Fibroblast of pulmonary artery (primary cell): ENCODE data around the gene VDR.

ENCODE experiments used
- DNase-seq: peaks from one replicate; pipeline ENCODE4 v3.0.0-alpha.2; 2010; ENCODE audit warnings: low read depth
- H3K4me3 ChIP-seq: replicated peaks from 2 replicates; pipeline ENCODE4 v1.5.1; 2011; ENCODE audit warnings: low read depth, mild to moderate bottlenecking, control low read depth, low read length, moderate library complexity
- TF ChIP-seq, protein P1 (sequence below): IDR thresholded peaks from 2 replicates; pipeline ENCODE4 v1.5.1; 2011; ENCODE audit warnings: mild to moderate bottlenecking, control low read depth, low read length, inconsistent platforms; ENCODE audit errors: missing control alignments

The VDR gene

DNA sequence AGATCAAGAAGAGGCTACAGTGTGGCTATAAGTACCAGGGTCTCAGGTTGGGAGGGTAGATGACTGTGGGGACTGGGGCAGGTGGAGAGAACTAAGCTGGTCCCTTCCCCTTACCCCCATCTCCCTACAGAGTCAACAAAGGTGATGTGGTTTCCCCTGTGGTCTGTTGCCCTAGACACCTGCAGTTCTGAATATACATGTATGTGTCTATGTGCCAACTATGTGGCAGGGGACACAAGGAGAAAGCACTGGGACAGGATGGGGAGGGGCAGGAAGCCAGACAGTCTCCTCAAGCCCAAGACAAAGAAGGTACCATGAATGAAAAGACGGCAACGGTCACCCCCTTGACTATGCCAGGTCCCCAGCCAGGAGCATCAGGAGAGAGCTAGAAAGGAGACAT lies 80.6 kb downstream of the VDR start:
- DNase-seq = no peak
- TF ChIP-seq, protein P1, sequence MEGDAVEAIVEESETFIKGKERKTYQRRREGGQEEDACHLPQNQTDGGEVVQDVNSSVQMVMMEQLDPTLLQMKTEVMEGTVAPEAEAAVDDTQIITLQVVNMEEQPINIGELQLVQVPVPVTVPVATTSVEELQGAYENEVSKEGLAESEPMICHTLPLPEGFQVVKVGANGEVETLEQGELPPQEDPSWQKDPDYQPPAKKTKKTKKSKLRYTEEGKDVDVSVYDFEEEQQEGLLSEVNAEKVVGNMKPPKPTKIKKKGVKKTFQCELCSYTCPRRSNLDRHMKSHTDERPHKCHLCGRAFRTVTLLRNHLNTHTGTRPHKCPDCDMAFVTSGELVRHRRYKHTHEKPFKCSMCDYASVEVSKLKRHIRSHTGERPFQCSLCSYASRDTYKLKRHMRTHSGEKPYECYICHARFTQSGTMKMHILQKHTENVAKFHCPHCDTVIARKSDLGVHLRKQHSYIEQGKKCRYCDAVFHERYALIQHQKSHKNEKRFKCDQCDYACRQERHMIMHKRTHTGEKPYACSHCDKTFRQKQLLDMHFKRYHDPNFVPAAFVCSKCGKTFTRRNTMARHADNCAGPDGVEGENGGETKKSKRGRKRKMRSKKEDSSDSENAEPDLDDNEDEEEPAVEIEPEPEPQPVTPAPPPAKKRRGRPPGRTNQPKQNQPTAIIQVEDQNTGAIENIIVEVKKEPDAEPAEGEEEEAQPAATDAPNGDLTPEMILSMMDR = no peak
- no peak overlapping the region for H3K4me3 ChIP-seq

DNA sequence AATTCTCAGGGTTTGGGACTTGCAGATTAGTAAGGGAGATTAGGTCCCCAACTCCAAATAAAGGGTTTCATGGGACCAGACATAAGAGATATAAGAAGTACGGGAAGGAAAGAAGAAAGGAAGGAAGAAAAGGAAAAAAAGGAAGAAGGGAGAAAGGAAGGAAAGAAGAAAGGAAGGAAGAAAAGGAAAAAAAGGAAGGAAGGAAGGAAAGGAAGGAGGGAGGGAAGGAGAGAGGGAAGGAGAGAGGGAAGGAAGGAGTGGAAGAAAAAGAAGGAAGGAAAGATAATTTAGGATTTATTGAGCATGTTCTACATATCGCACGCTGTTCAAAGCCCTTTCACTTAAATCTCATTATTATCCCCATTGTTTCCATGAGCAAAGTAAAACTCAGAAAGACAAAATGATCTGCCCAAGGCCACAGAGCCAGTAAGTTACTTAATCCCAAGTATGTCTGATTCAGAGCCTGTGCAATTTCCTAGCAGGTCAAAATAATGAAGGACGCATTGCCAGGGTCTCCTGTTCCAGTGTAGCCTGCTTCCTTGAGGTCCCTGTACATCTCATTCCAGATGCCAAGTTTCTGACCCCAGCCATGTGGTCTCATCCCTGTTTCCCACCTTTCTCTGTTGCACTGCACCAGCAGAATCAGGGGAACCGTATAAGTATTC lies 81.2 kb downstream of the VDR start:
- no peak overlapping the region for H3K4me3 ChIP-seq
- DNase-seq = peak; percentile 51
- TF ChIP-seq, protein P1 = no peak

DNA sequence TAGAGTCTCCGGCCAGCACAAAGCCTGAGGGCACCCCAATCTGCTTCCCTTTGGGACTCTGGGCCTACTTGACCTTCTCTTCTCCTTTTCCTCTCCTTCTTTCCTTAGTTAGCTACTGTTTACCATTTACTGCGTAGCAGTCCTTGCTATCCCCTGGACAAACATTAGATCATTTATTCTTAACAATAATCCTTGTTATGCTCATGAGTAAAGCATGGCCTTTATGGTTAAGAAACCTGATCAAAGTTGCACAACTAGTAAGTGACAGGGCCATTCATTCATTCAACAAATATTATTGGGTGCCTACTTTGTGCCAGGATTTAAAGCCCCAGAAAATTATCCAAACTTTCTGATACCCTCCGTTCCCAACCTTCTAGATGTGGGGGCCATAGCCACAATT lies 81.9 kb downstream of the VDR start:
- DNase-seq = no peak
- TF ChIP-seq, protein P1 = no peak
- H3K4me3 ChIP-seq = no peak overlapping the region

DNA sequence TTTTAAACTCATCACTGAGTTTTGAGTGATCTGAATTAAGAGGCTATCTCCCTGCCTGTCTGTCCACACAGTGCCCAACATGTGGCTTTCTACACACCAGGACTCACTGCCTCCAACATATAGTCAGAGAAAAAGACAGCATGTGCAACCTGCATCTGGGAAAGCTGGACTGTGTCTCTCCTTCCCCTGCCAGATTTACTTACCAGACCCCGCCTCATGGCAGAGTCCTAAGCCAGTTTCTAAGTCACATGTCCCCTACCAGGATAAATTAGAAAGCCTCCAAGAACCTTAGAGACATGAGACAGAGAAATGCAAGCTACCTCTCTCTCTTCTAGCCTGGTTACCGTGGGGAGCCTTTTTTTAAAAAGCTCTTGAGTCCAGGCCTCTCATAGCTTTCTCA lies 82.4 kb downstream of the VDR start:
- no peak for DNase-seq
- H3K4me3 ChIP-seq = no peak overlapping the region
- TF ChIP-seq, protein P1 = no peak

DNA sequence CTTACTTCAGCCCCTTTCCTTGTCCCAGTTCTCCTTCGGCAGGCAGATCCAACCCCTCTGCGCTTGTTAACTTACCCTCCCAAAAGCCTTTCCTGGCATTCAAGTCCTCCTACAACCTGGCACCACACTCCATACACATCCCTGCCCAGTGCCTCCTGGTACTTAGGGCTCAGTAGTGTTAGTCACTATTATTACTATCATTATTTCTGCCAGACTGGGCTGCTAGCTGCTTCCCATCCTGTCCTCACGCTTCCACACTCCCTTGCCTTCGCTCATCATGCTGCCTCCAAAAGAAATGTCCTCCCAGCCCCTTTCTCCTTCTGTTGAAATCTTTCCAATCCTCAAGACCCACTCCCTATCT lies 83.5 kb downstream of the VDR start:
- DNase-seq = no peak
- H3K4me3 ChIP-seq = no peak overlapping the region
- TF ChIP-seq, protein P1 = no peak

DNA sequence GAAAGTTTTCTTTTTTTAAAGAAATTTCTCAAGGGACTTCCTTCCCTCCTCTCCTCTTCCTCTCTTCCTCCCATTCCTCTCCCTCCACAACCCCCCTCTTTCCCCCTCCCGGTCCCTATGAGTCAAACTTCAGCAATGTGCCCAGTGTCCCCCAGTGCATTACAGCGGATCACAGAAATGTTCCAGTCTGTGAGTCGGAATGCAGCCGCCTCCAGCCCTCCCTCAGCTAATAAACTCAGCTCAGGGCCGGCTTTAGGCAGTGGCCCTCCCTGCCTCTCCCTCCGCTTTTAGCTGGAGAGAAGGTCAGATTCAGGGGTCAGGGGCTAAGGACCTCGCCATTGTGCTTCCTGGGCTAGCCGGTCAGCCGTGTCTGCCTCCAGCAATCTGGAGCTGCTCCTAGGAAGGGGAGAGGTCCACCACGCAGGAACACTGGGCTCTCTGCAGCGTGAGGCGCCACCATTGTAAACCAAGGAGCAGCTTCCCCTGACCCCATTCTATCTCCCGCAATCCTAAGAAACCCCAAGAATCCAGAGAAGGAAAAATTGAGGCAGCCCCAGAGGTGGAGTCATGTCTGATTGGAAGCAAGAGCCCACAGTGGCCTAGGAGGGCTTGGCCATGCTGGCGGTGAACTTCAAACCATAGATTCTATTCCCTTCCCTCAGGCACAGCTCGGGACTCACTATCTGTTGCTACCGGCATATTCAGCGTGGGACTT lies 84.0 kb downstream of the VDR start:
- peak overlapping the region; percentile 61 for H3K4me3 ChIP-seq
- DNase-seq = peak; percentile 98
- TF ChIP-seq, protein P1 = no peak
